Transverse colon (tissue), 4 donors: Measurements from ENCODE around the gene TPSAB1. TPM values are rescaled to one million over a fixed set of nuclear protein-coding genes. Genes with fewer than 3 reads are reported as not detected.

Experiments
- DNase-seq: peaks from one replicate; pipeline ENCODE4 v3.0.0-alpha.2; 2019
- H3K27ac ChIP-seq, 4 donors: fragments of 200-600 bp; sonication (generic); 2 replicates each; pipeline ENCODE4 v1.5.1; 2016 to 2018; ENCODE audit warnings: inconsistent platforms in 4 of 4
- H3K27me3 ChIP-seq: fragments of 200-600 bp; sonication (generic); 2 replicates; pipeline ENCODE4 v1.5.1; 2017; ENCODE audit warnings: inconsistent platforms
- H3K36me3 ChIP-seq, 4 donors: fragments of 200-600 bp; sonication (generic); 2 replicates each; pipeline ENCODE4 v1.5.1; 2017 to 2019; ENCODE audit warnings: inconsistent platforms in 4 of 4
- H3K4me1 ChIP-seq, 4 donors: fragments of 200-600 bp; sonication (generic); 2 replicates each; pipeline ENCODE4 v1.5.1; 2017 to 2020; ENCODE audit warnings: inconsistent platforms in 4 of 4
- H3K4me3 ChIP-seq, 4 donors: fragments of 200-600 bp; sonication (generic); 1 replicate in 1 of 4; 2 replicates in 3 of 4; pipeline versions ENCODE4 v1.5.1 to v1.6.1; 2017 to 2019; ENCODE audit warnings: inconsistent platforms in 4 of 4
- H3K9me3 ChIP-seq, 2 donors: fragments of 200-600 bp; sonication (generic); 2 replicates each; pipeline ENCODE4 v1.5.1; 2017 to 2019; ENCODE audit warnings: inconsistent platforms in 2 of 2
- CTCF ChIP-seq, 5 experiments: fragments of 200-600 bp in 3 of 5; fragments of 450-650 bp in 2 of 5; sonication (generic) in 3 of 5; IDR thresholded peaks; 1 replicate in 2 of 5; 2 replicates in 3 of 5; pipeline ENCODE4 v1.5.1; 2016 to 2017; ENCODE audit warnings: antibody characterized with exemption in 5 of 5, inconsistent platforms in 3 of 5, mild to moderate bottlenecking in 2 of 5, moderate library complexity in 1 of 5
- EP300 ChIP-seq: sonication (generic); formaldehyde crosslinking; IDR thresholded peaks from one replicate; pipeline ENCODE4 v1.6.1; 2017; ENCODE audit warnings: antibody characterized with exemption, low read depth
- POLR2A ChIP-seq: fragments of 450-650 bp; IDR thresholded peaks from one replicate; pipeline ENCODE4 v1.6.1; 2016; ENCODE audit warnings: antibody characterized with exemption, mild to moderate bottlenecking, moderate library complexity
- POLR2AphosphoS5 ChIP-seq, 3 donors: sonication (generic); formaldehyde crosslinking; IDR thresholded peaks; one replicate each; pipeline ENCODE4 v1.6.1; 2016; ENCODE audit warnings: antibody characterized with exemption in 3 of 3
- WGBS, 2 donors: methylation state at CpG; one replicate each; pipeline ENCODE4 v1.1.5; 2018; ENCODE audit warnings: low coverage in 1 of 2; 5-methylcytosine and 5-hydroxymethylcytosine counted together
- in situ Hi-C, 4 donors: fragments of 200-750 bp; cut with MboI; loops; one replicate each; pipeline versions ENCODE4 v1.15.0 to v1.15.1; 2017; ENCODE audit warnings: low sequenced_read_pairs in 3 of 4, low pct_ligation_motif_present in 1 of 4, low pct_unique_long_range_greater_than_20kb in 1 of 4
- intact Hi-C: fragments of 100-400 bp; cut with DNase I; formaldehyde crosslinking; loops from one replicate; pipeline ENCODE4 v1.15.1; 2023; ENCODE audit warnings: low total_unique reads
- total RNA-seq, 4 donors: library from RNA; depleted of rRNA; stranded (reverse); fragments of >200 nt; gene quantifications; one replicate each; pipeline ENCODE4 v1.1.0, GENCODE V29; 2016

Gene TPSAB1
- total RNA-seq, 4 donors from 2014 or later = 9.4 to 33.7 (median 23.8) TPM

DNA sequence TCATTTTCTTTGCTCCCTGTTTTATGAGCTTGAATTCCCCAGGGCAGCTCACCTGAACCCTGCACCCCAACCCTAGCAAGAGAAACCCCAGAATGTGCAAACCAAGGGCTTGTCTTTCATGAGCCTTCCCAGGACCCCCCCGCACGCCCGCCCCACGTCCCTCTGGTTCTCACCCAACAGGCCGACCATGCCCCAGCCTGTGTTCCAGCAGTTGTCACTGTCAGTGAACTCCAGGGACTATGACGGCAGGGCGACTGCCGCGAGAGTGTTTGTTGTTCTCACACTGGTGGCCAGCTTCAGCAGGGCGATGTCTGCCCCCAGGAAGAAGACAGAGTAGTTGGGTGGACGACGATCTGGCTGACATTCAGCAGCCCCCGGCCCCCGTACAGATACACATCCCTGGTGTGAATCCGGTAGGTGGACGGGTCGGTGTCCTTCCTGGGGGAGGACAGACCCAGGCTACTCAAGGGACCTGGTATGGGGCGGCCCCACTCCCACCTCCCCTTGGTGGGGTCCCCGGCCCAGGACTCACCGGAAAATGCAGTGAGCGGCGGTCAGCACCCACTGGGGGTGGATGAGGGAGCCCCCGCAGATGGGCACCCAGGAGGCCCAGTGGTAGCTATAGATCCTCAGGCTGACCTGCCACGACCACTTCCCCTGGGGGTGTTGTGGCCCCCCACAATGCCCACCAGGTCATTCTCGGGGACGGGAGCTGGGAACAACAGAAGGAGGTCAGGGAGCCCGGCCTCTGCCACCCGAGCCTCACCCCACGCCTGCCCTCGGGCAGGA is 35.5 kb downstream of the TPSAB1 start:
- Histone ChIP-seq H3K27ac (no peak overlapping the region), H3K4me3 (no peak overlapping the region), H3K4me1 (peaks cover 0 to 10% (median 6%) of the 10 kb centered on the region in 4 donors), H3K27me3 (peaks cover 32% of the 10 kb centered on the region), H3K9me3 (no peaks in the 10 kb centered on the region), H3K36me3 (no peaks in the 10 kb centered on the region)
- intact Hi-C loops (no loop called here), in situ Hi-C loops (no loop called here)
- TF ChIP-seq POLR2AphosphoS5 (IDR thresholded peaks at IDR 0.05) (no peak), EP300 (no peak), CTCF (IDR thresholded peaks at IDR 0.05) (no peak), POLR2A (no peak)
- WGBS, 2 donors = 66 to 87% methylated on average over 3 to 25 of the region's 30 CpGs
- DNase-seq = no peak

GRCh38 chr16:1276580-1276878 is 36.0 kb downstream of the TPSAB1 start:
- no peak for DNase-seq
- Histone ChIP-seq H3K4me3 (no peak overlapping the region), H3K27me3 (peaks cover 32% of the 10 kb centered on the region), H3K9me3 (no peaks in the 10 kb centered on the region), H3K4me1 (peaks cover 0 to 8% (median 5%) of the 10 kb centered on the region in 4 donors), H3K36me3 (no peaks in the 10 kb centered on the region), H3K27ac (no peak overlapping the region)
- TF ChIP-seq CTCF (IDR thresholded peaks at IDR 0.05) = no peak
- no peak for TF ChIP-seq POLR2A
- TF ChIP-seq POLR2AphosphoS5 (IDR thresholded peaks at IDR 0.05) = no peak
- TF ChIP-seq EP300 = no peak
- intact Hi-C loops = no loop called here
- in situ Hi-C loops = no loop called here
- WGBS, 2 donors = 86% methylated on average over 6 of the region's 14 CpGs; no CpG with 5 or more reads in 1 of the 2 donors

GRCh38 chr16:1277151-1277598 is 36.7 kb downstream of the TPSAB1 start:
- H3K4me1 ChIP-seq = peaks cover 0 to 2% (median under 1%) of the 10 kb centered on the region in 4 donors
- WGBS, 2 donors = 73% methylated on average over 18 of the region's 19 CpGs; no CpG with 5 or more reads in 1 of the 2 donors
- TF ChIP-seq POLR2AphosphoS5 (IDR thresholded peaks at IDR 0.05) (no peak), POLR2A (no peak), EP300 (no peak), CTCF (IDR thresholded peaks at IDR 0.05) (no peak)
- peaks cover 32% of the 10 kb centered on the region for H3K27me3 ChIP-seq
- intact Hi-C loops (no loop called here), in situ Hi-C loops (no loop called here)
- H3K9me3 ChIP-seq = no peaks in the 10 kb centered on the region
- no peak overlapping the region for H3K27ac ChIP-seq
- no peak for DNase-seq
- no peaks in the 10 kb centered on the region for H3K36me3 ChIP-seq
- H3K4me3 ChIP-seq = no peak overlapping the region

GRCh38 chr16:1277617-1278282 is 37.2 kb downstream of the TPSAB1 start:
- H3K4me1 ChIP-seq = no peaks in the 10 kb centered on the region
- WGBS, 2 donors = 47 to 48% methylated on average over 12 to 21 of the region's 21 CpGs
- no peak for TF ChIP-seq POLR2A
- no peak for TF ChIP-seq CTCF (IDR thresholded peaks at IDR 0.05)
- no peak for TF ChIP-seq EP300
- no peak for TF ChIP-seq POLR2AphosphoS5 (IDR thresholded peaks at IDR 0.05)
- no peaks in the 10 kb centered on the region for H3K9me3 ChIP-seq
- H3K4me3 ChIP-seq = no peak overlapping the region
- no peak overlapping the region for H3K27ac ChIP-seq
- no peak for DNase-seq
- in situ Hi-C loops (no loop called here), intact Hi-C loops (no loop called here)
- H3K27me3 ChIP-seq = peaks cover 38% of the 10 kb centered on the region
- H3K36me3 ChIP-seq = no peaks in the 10 kb centered on the region
